Ramos (cell line): ENCODE data around the gene RAP1A.

Experiments
- in situ Hi-C: fragments of 300-500 bp; cut with MboI; formaldehyde crosslinking; loops from one replicate; pipeline ENCODE4 v1.14.3; 2022; ENCODE audit warnings: low sequenced_read_pairs; ENCODE audit not compliant: unreplicated experiment

The RAP1A gene

GRCh38 chr1:111596499-111596898 is 23.1 kb upstream of the RAP1A start:
- in situ Hi-C loops: no loop called here

- in situ Hi-C loops: no loop called here
Observed at GRCh38 chr1:111597426-111597825, 22.2 kb upstream of the RAP1A start.

- in situ Hi-C loops: no loop called here
Observed at GRCh38 chr1:111598544-111598943, 21.0 kb upstream of the RAP1A start.

- in situ Hi-C loops: loop anchor here (5.0 to 25.0 kb wide), 2 partner anchors 83 to 388 kb away; partner anchors contain the start of gene DENND2D
Observed at GRCh38 chr1:111599781-111600693, 19.6 kb upstream of the RAP1A start.

- in situ Hi-C loops: loop anchor here (5.0 to 25.0 kb wide), 2 partner anchors 84 to 389 kb away; partner anchors contain the start of gene DENND2D
Observed at GRCh38 chr1:111600886-111601386, 18.7 kb upstream of the RAP1A start.

GRCh38 chr1:111602302-111602701 is 17.3 kb upstream of the RAP1A start:
- in situ Hi-C loops: loop anchor here (5.0 to 25.0 kb wide), 2 partner anchors 85 to 390 kb away; partner anchors contain the start of gene DENND2D

GRCh38 chr1:111602974-111603373 is 16.6 kb upstream of the RAP1A start:
- in situ Hi-C loops: loop anchor here (5.0 to 25.0 kb wide), 2 partner anchors 86 to 391 kb away; partner anchors contain the start of gene DENND2D

GRCh38 chr1:111603979-111604378 is 15.6 kb upstream of the RAP1A start:
- in situ Hi-C loops: loop anchor here (5.0 to 25.0 kb wide), 2 partner anchors 87 to 392 kb away; partner anchors contain the start of gene DENND2D

GRCh38 chr1:111604931-111605330 is 14.7 kb upstream of the RAP1A start:
- in situ Hi-C loops: loop anchor here (5.0 to 25.0 kb wide), 2 partner anchors 88 to 393 kb away; partner anchors contain the start of gene DENND2D

- in situ Hi-C loops: loop anchor here (25.0 kb wide), 1 partner anchor 393 kb away; the partner anchor contains the start of gene DENND2D
Observed at GRCh38 chr1:111605576-111605975, 14.0 kb upstream of the RAP1A start.

- in situ Hi-C loops: loop anchor here (25.0 kb wide), 1 partner anchor 394 kb away; the partner anchor contains the start of gene DENND2D
Observed at GRCh38 chr1:111606457-111607215, 13.0 kb upstream of the RAP1A start.

- in situ Hi-C loops: loop anchor here (25.0 kb wide), 1 partner anchor 396 kb away; the partner anchor contains the start of gene DENND2D
Observed at GRCh38 chr1:111608528-111608927, 11.1 kb upstream of the RAP1A start.

- in situ Hi-C loops: loop anchor here (25.0 kb wide), 1 partner anchor 400 kb away; the partner anchor contains the start of gene DENND2D
Observed at GRCh38 chr1:111611986-111612385, 7.6 kb upstream of the RAP1A start.

- in situ Hi-C loops: loop anchor here (25.0 kb wide), 1 partner anchor 404 kb away; the partner anchor contains the start of gene DENND2D
Observed at GRCh38 chr1:111615870-111616715, 3.5 kb upstream of the RAP1A start.

GRCh38 chr1:111618081-111618480 is 1.5 kb upstream of the RAP1A start:
- in situ Hi-C loops: loop anchor here (25.0 kb wide), 1 partner anchor 406 kb away; the partner anchor contains the start of gene DENND2D

GRCh38 chr1:111618961-111619634 is 491 bp upstream of the RAP1A start:
- in situ Hi-C loops: loop anchor here (25.0 kb wide), 1 partner anchor 407 kb away; the partner anchor contains the start of gene DENND2D

- in situ Hi-C loops: loop anchor here (25.0 kb wide), 1 partner anchor 408 kb away; the partner anchor contains the start of gene DENND2D
Observed at GRCh38 chr1:111620441-111620971, 917 bp downstream of the RAP1A start.

- in situ Hi-C loops: loop anchor here (25.0 kb wide), 1 partner anchor 409 kb away; the partner anchor contains the start of gene DENND2D
Observed at GRCh38 chr1:111621050-111621449, 1.5 kb downstream of the RAP1A start.
